OCI-M2 (cell line): ENCODE data around the gene SH3PXD2B.

ENCODE experiments used
- DNase-seq: peaks from one replicate; lab custom pipeline; 2025; ENCODE audit not compliant: unreplicated experiment; lab: John Stamatoyannopoulos, UW

SH3PXD2B gene

GRCh38 chr5:172437445-172438318, 16.6 kb downstream of the SH3PXD2B start:
- DNase-seq, result no peak

GRCh38 chr5:172436879-172437369, 17.4 kb downstream of the SH3PXD2B start:
- no peak for DNase-seq

- DNase-seq, result no peak
Measured at GRCh38 chr5:172436078-172436878, 18.0 kb downstream of the SH3PXD2B start.

- no peak for DNase-seq
Measured at GRCh38 chr5:172435362-172436077, 18.8 kb downstream of the SH3PXD2B start.

GRCh38 chr5:172434251-172434650, 20.1 kb downstream of the SH3PXD2B start:
- no peak for DNase-seq

- no peak for DNase-seq
Measured at GRCh38 chr5:172433513-172433912, 20.8 kb downstream of the SH3PXD2B start.

- no peak for DNase-seq
Measured at GRCh38 chr5:172433071-172433470, 21.3 kb downstream of the SH3PXD2B start.

GRCh38 chr5:172430354-172430753, 24.0 kb downstream of the SH3PXD2B start:
- DNase-seq, result no peak

- no peak for DNase-seq
Measured at GRCh38 chr5:172429201-172429940, 25.0 kb downstream of the SH3PXD2B start.

GRCh38 chr5:172428224-172429166, 25.8 kb downstream of the SH3PXD2B start:
- DNase-seq, result no peak

- no peak for DNase-seq
Measured at GRCh38 chr5:172427202-172427601, 27.1 kb downstream of the SH3PXD2B start.

- DNase-seq, result no peak
Measured at GRCh38 chr5:172426086-172426485, 28.2 kb downstream of the SH3PXD2B start.

GRCh38 chr5:172425402-172425801, 28.9 kb downstream of the SH3PXD2B start:
- no peak for DNase-seq

- DNase-seq, result no peak
Measured at GRCh38 chr5:172424808-172425207, 29.5 kb downstream of the SH3PXD2B start.

GRCh38 chr5:172424111-172424490, 30.2 kb downstream of the SH3PXD2B start:
- DNase-seq, result no peak

- no peak for DNase-seq
Measured at GRCh38 chr5:172423379-172424110, 30.8 kb downstream of the SH3PXD2B start.

- DNase-seq, result no peak
Measured at GRCh38 chr5:172422255-172422654, 32.1 kb downstream of the SH3PXD2B start.

- DNase-seq, result no peak
Measured at GRCh38 chr5:172421020-172421419, 33.3 kb downstream of the SH3PXD2B start.
